ENCODE data around the gene TMEM255B.

DNA sequence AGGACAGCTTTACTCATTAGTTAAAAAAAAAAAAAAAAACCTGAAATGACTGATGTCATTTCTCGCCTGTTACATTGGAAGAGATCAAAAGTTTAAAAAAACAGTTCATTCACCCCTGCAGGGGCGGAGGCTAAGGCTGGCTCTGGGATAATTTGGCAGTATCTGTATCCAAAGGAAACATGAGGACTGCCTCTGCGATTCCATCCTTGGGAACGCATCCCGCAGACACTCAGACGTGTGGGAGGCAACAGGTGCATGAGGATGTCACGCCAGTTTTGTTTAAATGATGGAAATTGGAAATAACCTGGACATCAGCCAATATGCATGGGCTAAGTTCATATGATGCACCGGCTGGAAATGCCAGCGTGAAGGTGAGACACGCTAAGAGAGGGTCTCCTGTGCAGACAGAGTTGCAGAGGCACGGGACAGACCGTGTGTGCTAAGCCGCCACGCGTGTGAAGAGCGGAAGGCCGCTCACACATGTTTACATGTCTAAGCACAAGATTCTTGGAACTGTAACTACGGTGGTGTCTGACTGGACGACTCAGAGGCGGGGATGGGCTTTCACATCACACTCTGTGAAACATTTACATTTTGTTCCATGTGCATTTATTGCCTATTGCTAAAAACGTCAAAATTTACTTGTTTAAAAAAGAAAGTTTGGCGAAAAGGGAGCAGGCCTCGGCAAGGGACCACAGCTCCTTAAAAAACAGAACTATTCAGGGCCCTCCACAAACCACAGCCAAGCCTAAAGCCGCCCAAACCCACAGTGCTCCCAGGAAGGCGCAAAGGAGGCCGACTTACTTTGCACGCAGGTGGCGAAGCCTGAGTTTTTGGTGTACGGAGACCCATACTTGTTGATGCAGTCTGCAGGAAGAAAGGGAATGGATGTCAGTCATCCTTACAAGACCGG lies 87.0 kb downstream of the TMEM255B start:
- TF ChIP-seq, protein P1, sequence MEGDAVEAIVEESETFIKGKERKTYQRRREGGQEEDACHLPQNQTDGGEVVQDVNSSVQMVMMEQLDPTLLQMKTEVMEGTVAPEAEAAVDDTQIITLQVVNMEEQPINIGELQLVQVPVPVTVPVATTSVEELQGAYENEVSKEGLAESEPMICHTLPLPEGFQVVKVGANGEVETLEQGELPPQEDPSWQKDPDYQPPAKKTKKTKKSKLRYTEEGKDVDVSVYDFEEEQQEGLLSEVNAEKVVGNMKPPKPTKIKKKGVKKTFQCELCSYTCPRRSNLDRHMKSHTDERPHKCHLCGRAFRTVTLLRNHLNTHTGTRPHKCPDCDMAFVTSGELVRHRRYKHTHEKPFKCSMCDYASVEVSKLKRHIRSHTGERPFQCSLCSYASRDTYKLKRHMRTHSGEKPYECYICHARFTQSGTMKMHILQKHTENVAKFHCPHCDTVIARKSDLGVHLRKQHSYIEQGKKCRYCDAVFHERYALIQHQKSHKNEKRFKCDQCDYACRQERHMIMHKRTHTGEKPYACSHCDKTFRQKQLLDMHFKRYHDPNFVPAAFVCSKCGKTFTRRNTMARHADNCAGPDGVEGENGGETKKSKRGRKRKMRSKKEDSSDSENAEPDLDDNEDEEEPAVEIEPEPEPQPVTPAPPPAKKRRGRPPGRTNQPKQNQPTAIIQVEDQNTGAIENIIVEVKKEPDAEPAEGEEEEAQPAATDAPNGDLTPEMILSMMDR (conservative IDR thresholded peaks at IDR 0.05) = no peak
- no peak for TF ChIP-seq EZH2 (IDR thresholded peaks at IDR 0.05; ENCODE audit: low read depth)
